GM23248 (cell line): ENCODE data around the gene IQUB. TPM values are rescaled to one million over a fixed set of nuclear protein-coding genes. Genes with fewer than 3 reads are reported as not detected.

Experiments
- DNase-seq: peaks from one replicate; pipeline ENCODE4 v3.0.0-alpha.2; 2015
- H2AFZ ChIP-seq: fragments of 200-600 bp; sonication (generic); 2 replicates; pipeline ENCODE4 v1.6.1; 2016; ENCODE audit warnings: antibody characterized with exemption
- H3F3A ChIP-seq: fragments of 200-600 bp; sonication (generic); 2 replicates; pipeline ENCODE4 v1.6.1; 2016; ENCODE audit warnings: mild to moderate bottlenecking, antibody characterized with exemption, mixed run types; ENCODE audit not compliant: insufficient read depth
- H3K27ac ChIP-seq: fragments of 200-600 bp; sonication (generic); 2 replicates; pipeline ENCODE4 v1.5.1; 2016; ENCODE audit warnings: mild to moderate bottlenecking
- H3K27me3 ChIP-seq: fragments of 200-600 bp; sonication (generic); replicated peaks from 2 replicates; pipeline ENCODE4 v1.6.1; 2016; ENCODE audit warnings: mild to moderate bottlenecking; ENCODE audit not compliant: insufficient read depth
- H3K36me3 ChIP-seq: fragments of 200-600 bp; sonication (generic); 2 replicates; pipeline ENCODE4 v1.6.1; 2016; ENCODE audit warnings: low read depth, mild to moderate bottlenecking
- H3K4me1 ChIP-seq: fragments of 200-600 bp; sonication (generic); 2 replicates; pipeline ENCODE4 v1.6.1; 2016; ENCODE audit warnings: mild to moderate bottlenecking; ENCODE audit not compliant: insufficient read depth
- H3K4me2 ChIP-seq: fragments of 200-600 bp; sonication (generic); one replicate; pipeline ENCODE4 v1.6.1; 2016; ENCODE audit warnings: mild to moderate bottlenecking; ENCODE audit not compliant: unreplicated experiment
- H3K4me3 ChIP-seq: fragments of 200-600 bp; sonication (generic); 2 replicates; pipeline ENCODE4 v1.5.1; 2016; ENCODE audit warnings: mild to moderate bottlenecking
- H3K79me2 ChIP-seq: fragments of 200-600 bp; sonication (generic); 2 replicates; pipeline ENCODE4 v1.6.1; 2016; ENCODE audit warnings: mild to moderate bottlenecking; ENCODE audit not compliant: insufficient read depth
- H3K9ac ChIP-seq: fragments of 200-600 bp; sonication (generic); 2 replicates; pipeline ENCODE4 v1.6.1; 2016; ENCODE audit warnings: mild to moderate bottlenecking
- H3K9me2 ChIP-seq: fragments of 200-600 bp; sonication (generic); 2 replicates; pipeline ENCODE4 v1.6.1; 2016; ENCODE audit warnings: mixed run types, mild to moderate bottlenecking, moderate library complexity; ENCODE audit not compliant: insufficient read depth
- H3K9me3 ChIP-seq: fragments of 200-600 bp; sonication (generic); one replicate; pipeline ENCODE4 v1.6.1; 2017; ENCODE audit warnings: low read depth
- H4K20me1 ChIP-seq: fragments of 200-600 bp; sonication (generic); 2 replicates; pipeline ENCODE4 v1.6.0; 2016; ENCODE audit not compliant: insufficient read depth
- EZH2 ChIP-seq: fragments of 200-600 bp; sonication (generic); IDR thresholded peaks from 2 replicates; pipeline ENCODE4 v1.6.1; 2018; ENCODE audit warnings: antibody characterized with exemption, mild to moderate bottlenecking; ENCODE audit not compliant: insufficient read depth, poor library complexity, severe bottlenecking
- EZH2phosphoT487 ChIP-seq: fragments of 200-600 bp; sonication (generic); IDR thresholded peaks from 2 replicates; pipeline ENCODE4 v1.6.1; 2018; ENCODE audit warnings: antibody characterized with exemption, moderate library complexity, mild to moderate bottlenecking, low read depth; ENCODE audit not compliant: insufficient read depth
- WGBS, 2 experiments: methylation state at CpG; one replicate each; pipeline ENCODE4 v1.1.6; 2015 to 2017; ENCODE audit warnings: low lambda C conversion rate in 2 of 2, low coverage in 1 of 2; ENCODE audit errors: missing lambda C conversion rate in 2 of 2; 5-methylcytosine and 5-hydroxymethylcytosine counted together
- in situ Hi-C: fragments of 300-500 bp; cut with MboI; formaldehyde crosslinking; loops from 2 replicates; pipeline ENCODE4 v1.15.0; 2020
- polyA plus RNA-seq: library from polyadenylated mRNA; unstranded; fragments of >200 nt; fragmentation: Nextera tagmentation; extraction: Ambion mirVana; gene quantifications from 2 replicates; pipeline ENCODE4 v1.2.1, GENCODE V29; 2016
- total RNA-seq: library from RNA; depleted of rRNA; stranded (reverse); fragments of >200 nt; shearing (Covaris generic); gene quantifications from 2 replicates; pipeline ENCODE4 v1.2.3, GENCODE V29; 2014

The IQUB gene
- total and polyA plus RNA-seq, 2 experiments from 2014 or later = 0.10 TPM; not detected in 1

DNA sequence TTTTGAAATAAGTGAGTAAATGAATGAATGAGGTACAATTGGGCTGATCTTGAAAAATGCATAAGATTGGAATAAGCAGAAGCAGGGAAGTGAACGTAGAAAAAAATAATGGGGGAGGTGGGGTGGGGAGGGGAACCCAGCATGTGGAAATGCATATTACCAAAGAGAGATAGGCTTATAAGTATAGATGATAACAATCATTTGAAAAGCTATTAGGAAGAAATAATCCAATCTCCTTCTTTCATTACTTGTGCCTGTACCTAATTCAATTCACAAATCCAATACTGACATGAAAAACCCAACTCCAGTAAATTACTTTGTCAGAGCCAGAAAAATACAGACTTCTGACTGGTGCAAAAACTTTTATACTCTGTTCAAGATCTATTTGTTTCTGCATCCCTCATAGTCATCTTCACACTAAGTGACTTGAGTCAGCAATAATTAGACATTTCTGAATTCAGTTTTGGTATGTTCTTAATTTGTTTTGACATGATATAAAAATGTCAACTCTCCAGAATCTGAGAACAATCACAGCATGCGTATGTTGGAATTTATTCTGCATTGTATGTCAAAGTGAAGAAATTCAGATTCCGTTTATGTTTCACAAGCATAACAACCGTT is 99.2 kb downstream of the IQUB start:
- no peaks in the 10 kb centered on the region for H3K9me2 ChIP-seq
- H3K27ac ChIP-seq = no peak overlapping the region

DNA sequence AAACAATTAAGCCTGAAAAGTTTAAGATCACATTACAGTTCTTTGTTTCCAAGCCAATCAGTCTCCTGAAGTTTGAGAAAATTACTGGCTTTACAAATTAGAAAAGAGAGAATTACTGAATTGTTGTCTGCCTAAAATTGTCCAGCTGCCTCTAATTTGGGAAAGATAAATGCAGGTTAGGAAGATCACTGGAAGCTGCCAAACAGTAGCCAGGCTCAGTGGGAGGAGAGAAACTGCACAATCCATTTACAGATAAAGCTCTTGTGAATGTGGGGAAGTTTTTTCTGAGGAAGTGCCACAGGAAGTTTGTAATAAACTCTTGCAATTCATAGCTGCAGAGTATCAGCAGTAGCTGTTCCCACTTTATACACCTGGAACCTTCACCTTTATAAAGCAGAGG is 100.7 kb downstream of the IQUB start:
- no peaks in the 10 kb centered on the region for H3K79me2 ChIP-seq
- no peak overlapping the region for H3K4me2 ChIP-seq
- H3K36me3 ChIP-seq = no peaks in the 10 kb centered on the region
- no peaks in the 10 kb centered on the region for H3K9me2 ChIP-seq
- H3K9ac ChIP-seq = no peak overlapping the region
- no peaks in the 10 kb centered on the region for H3K27me3 ChIP-seq
- no peaks in the 10 kb centered on the region for H3F3A ChIP-seq
- in situ Hi-C loops = no loop called here
- DNase-seq = no peak
- H4K20me1 ChIP-seq = no peaks in the 10 kb centered on the region
- H3K4me1 ChIP-seq = no peaks in the 10 kb centered on the region
- TF ChIP-seq EZH2phosphoT487 (no peak), EZH2 (no peak)
- H3K9me3 ChIP-seq = no peaks in the 10 kb centered on the region
- H3K4me3 ChIP-seq = no peak overlapping the region
- H2AFZ ChIP-seq = no peak overlapping the region
- no peak overlapping the region for H3K27ac ChIP-seq

More for the DNA sequence above, 99.2 kb downstream of the IQUB start:
- Histone ChIP-seq H3K4me1 (no peaks in the 10 kb centered on the region), H3K4me2 (no peak overlapping the region), H3K9me3 (no peaks in the 10 kb centered on the region), H3K27me3 (no peaks in the 10 kb centered on the region), H4K20me1 (no peaks in the 10 kb centered on the region), H3K4me3 (no peak overlapping the region), H2AFZ (no peak overlapping the region), H3F3A (no peaks in the 10 kb centered on the region), H3K9ac (no peak overlapping the region), H3K36me3 (no peaks in the 10 kb centered on the region), H3K79me2 (no peaks in the 10 kb centered on the region)
- TF ChIP-seq EZH2phosphoT487 (no peak), EZH2 (no peak)
- 18 to 23% methylated on average over 4 of the region's 4 CpGs for WGBS, 2 experiments
- DNase-seq = no peak
- in situ Hi-C loops = no loop called here

DNA sequence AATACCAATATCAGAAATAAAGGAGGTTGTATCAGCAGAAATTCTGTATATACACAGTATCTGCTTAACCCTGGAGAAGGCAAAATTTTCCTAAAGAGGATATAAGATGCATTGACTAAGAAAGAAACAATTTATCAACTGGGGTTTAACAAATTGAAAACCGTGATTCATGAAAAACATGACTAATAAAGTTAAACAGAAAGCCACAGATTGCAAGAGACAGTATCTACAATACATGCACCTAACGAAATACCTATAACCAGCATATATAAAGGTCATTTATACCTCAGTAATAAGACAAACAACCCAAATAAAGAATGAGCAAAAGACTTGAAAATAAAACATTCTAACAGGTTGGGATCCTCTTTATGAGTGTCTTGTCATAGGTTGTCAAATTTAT is 101.8 kb downstream of the IQUB start:
- Histone ChIP-seq H3K79me2 (no peaks in the 10 kb centered on the region), H3K4me3 (no peak overlapping the region), H2AFZ (no peak overlapping the region), H3K9me3 (no peaks in the 10 kb centered on the region), H3K9me2 (no peaks in the 10 kb centered on the region), H3K9ac (no peak overlapping the region), H4K20me1 (no peaks in the 10 kb centered on the region), H3K4me1 (no peaks in the 10 kb centered on the region), H3F3A (no peaks in the 10 kb centered on the region), H3K27me3 (no peaks in the 10 kb centered on the region), H3K4me2 (no peak overlapping the region), H3K27ac (no peak overlapping the region), H3K36me3 (no peaks in the 10 kb centered on the region)
- no peak for DNase-seq
- WGBS, 2 experiments = 0 to 11% methylated on average over 2 of the region's 2 CpGs
- in situ Hi-C loops = no loop called here
- TF ChIP-seq EZH2 = no peak
- TF ChIP-seq EZH2phosphoT487 = no peak

DNA sequence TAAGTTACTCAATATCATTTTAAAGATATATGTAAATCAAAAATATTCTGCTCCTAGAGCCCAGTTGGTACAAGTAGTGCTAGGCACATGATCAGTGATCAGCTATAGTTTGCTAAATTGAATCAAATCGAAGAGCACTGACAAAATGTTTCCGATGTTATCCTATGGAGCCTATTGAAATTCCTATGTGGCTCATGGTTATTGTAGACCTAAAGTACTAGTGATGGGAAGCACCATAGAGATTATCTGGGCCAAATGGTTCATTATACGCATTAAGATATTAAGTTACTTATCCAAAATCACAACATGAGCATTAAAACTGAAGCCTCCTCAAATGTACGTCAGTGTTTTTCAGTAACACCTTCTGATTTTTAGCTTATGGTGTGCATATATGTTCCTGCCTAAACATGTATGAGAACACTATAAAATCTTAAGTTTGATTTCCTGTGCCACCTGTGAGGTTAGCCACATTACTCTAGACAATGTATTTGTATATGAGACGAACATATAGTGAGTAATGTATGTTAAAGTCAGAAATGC is 103.2 kb downstream of the IQUB start:
- Histone ChIP-seq H3K4me3 (no peak overlapping the region), H3K79me2 (no peaks in the 10 kb centered on the region)
- in situ Hi-C loops = no loop called here

DNA sequence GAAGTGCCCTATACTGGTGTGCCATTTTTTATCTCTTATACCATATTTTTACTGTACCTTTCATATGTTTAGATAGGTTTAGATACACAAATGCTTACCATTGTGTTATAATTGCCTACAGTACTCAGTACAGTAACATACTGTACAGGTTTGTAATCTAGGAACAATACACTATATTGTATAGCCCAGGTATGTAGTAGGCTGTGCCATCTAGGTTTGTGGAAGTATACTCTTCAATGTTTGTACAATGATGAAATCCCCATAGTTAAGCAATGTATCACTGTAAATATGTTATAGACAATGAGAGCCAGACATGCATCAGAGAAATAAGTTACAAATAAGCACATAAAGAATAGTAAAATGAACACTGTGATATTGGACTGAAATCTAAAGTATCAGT is 109.1 kb downstream of the IQUB start:
- H3K9me2 ChIP-seq = no peaks in the 10 kb centered on the region
- no peaks in the 10 kb centered on the region for H3K27me3 ChIP-seq
- H3K4me1 ChIP-seq = no peaks in the 10 kb centered on the region
- no peak overlapping the region for H2AFZ ChIP-seq
- H3K9ac ChIP-seq = no peak overlapping the region
- no peak for DNase-seq
- H3K27ac ChIP-seq = no peak overlapping the region
- no peaks in the 10 kb centered on the region for H3K79me2 ChIP-seq
- H3K4me3 ChIP-seq = no peak overlapping the region
- in situ Hi-C loops = no loop called here
- no peaks in the 10 kb centered on the region for H3K9me3 ChIP-seq
- no peaks in the 10 kb centered on the region for H4K20me1 ChIP-seq
- no peak for TF ChIP-seq EZH2
- no peak for TF ChIP-seq EZH2phosphoT487
- H3K4me2 ChIP-seq = no peak overlapping the region
- H3K36me3 ChIP-seq = no peaks in the 10 kb centered on the region
- H3F3A ChIP-seq = no peaks in the 10 kb centered on the region

More for the DNA sequence above, 103.2 kb downstream of the IQUB start:
- DNase-seq = no peak
- H3K4me1 ChIP-seq = no peaks in the 10 kb centered on the region
- TF ChIP-seq EZH2phosphoT487 (no peak), EZH2 (no peak)
- no peaks in the 10 kb centered on the region for H3K9me3 ChIP-seq
- 17 to 30% methylated on average over 5 of the region's 5 CpGs for WGBS, 2 experiments
- H3K9me2 ChIP-seq = no peaks in the 10 kb centered on the region
- no peak overlapping the region for H2AFZ ChIP-seq
- no peak overlapping the region for H3K9ac ChIP-seq
- H3K27ac ChIP-seq = no peak overlapping the region
- H3K4me2 ChIP-seq = no peak overlapping the region
- no peaks in the 10 kb centered on the region for H3F3A ChIP-seq
- no peaks in the 10 kb centered on the region for H3K27me3 ChIP-seq
- H3K36me3 ChIP-seq = no peaks in the 10 kb centered on the region
- no peaks in the 10 kb centered on the region for H4K20me1 ChIP-seq
